Activated T-cell treated with anti-CD3 and anti-CD28 coated beads, Interleukin-2, amount 50 U/mL, for 72 hours (primary cell): ENCODE data around the gene PYM1. TPM values are rescaled to one million over a fixed set of nuclear protein-coding genes. Genes with fewer than 3 reads are reported as not detected.
"Not testable (repeated sequence)": the region's sequence is repeated elsewhere in the genome, so short reads cannot be mapped to it uniquely, and the experiment has no call there.

Experiments
- ATAC-seq, 2 donors: fragments of 150-1000 bp; cut with Tn5 transposase; replicated peaks in 1 of 2; 2 replicates each; pipeline ENCODE4 v1.10.0; 2021; ENCODE audit warnings: moderate library complexity in 2 of 2, mild to moderate bottlenecking in 1 of 2
- DNase-seq, 2 donors: peaks; one replicate each; pipeline ENCODE4 v3.0.0; 2021 to 2022; ENCODE audit warnings: mixed read lengths in 1 of 2
- H3K27ac Mint-ChIP-seq: one replicate; pipeline ENCODE4 v1.8.0; 2022; ENCODE audit warnings: mild to moderate bottlenecking, moderate library complexity, mixed read lengths
- H3K27me3 Mint-ChIP-seq: one replicate; pipeline ENCODE4 v1.8.0; 2022; ENCODE audit warnings: low read depth, mixed read lengths
- H3K36me3 Mint-ChIP-seq, 2 donors: one replicate each; pipeline ENCODE4 v1.8.0; 2022; ENCODE audit warnings: mixed read lengths in 2 of 2, mild to moderate bottlenecking in 1 of 2; ENCODE audit not compliant: insufficient read depth in 2 of 2
- H3K4me1 Mint-ChIP-seq: one replicate; pipeline ENCODE4 v1.8.0; 2022; ENCODE audit warnings: low read depth, mixed read lengths
- H3K4me3 Mint-ChIP-seq, 2 donors: one replicate each; pipeline ENCODE4 v1.8.0; 2022; ENCODE audit warnings: mild to moderate bottlenecking in 2 of 2, mixed read lengths in 2 of 2, moderate library complexity in 2 of 2
- H3K9me3 Mint-ChIP-seq, 2 donors: one replicate each; pipeline ENCODE4 v1.8.0; 2022; ENCODE audit warnings: mixed read lengths in 2 of 2
- total RNA-seq, 2 donors: library from RNA; stranded (reverse); gene quantifications; one replicate each; pipeline ENCODE4 v1.2.3, GENCODE V29; 2022

PYM1 gene
- total RNA-seq, 2 donors from 2014 or later = 35.1 to 36.6 TPM

GRCh38 chr12:55922126-55922525, 5.6 kb downstream of the PYM1 start:
- ATAC-seq (no peak), DNase-seq (no peak)
- Mint-ChIP-seq H3K27me3 (no peaks in the 10 kb centered on the region), H3K4me1 (peaks cover 50% of the 10 kb centered on the region), H3K27ac (no peak overlapping the region), H3K9me3 (no peaks in the 10 kb centered on the region), H3K36me3 (peaks cover 11 to 16% of the 10 kb centered on the region in 2 donors), H3K4me3 (no peak overlapping the region)

DNA sequence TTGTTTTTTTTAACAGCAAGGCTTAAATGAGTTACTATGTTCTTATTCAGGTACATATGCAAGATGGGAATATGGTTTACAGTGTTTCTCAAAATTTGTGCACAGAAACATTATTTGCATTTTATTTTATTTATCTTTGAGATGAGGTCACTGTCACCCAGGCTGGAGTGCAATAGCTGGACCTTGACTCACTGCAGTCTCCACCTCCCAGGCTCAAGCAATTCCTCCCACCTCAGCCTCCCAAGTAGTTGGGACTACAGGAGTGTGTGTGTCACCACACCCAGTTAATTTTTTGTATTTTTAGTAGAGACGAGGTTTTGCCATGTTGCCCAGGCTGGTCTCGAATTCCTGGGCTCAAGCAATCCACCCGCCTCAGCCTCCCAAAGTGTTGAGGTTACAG, 8.7 kb downstream of the PYM1 start:
- not testable (repeated sequence) for DNase-seq, H3K9me3 Mint-ChIP-seq, ATAC-seq, H3K4me3 Mint-ChIP-seq, H3K27ac Mint-ChIP-seq, H3K27me3 Mint-ChIP-seq
- Mint-ChIP-seq H3K4me1 (peaks cover 54% of the 10 kb centered on the region), H3K36me3 (peaks cover 13 to 22% of the 10 kb centered on the region in 2 donors)

GRCh38 chr12:55915482-55915859, 12.2 kb downstream of the PYM1 start:
- Mint-ChIP-seq H3K9me3 (peaks cover 0 to 3% of the 10 kb centered on the region in 2 donors), H3K36me3 (peaks cover 18 to 25% of the 10 kb centered on the region in 2 donors), H3K4me3 (peak overlapping the region in 1 of 2 donors; percentile 52), H3K27ac (peak overlapping the region; percentile 90), H3K27me3 (no peaks in the 10 kb centered on the region), H3K4me1 (peaks cover 28% of the 10 kb centered on the region)
- DNase-seq (no peak), ATAC-seq (no peak)

DNA sequence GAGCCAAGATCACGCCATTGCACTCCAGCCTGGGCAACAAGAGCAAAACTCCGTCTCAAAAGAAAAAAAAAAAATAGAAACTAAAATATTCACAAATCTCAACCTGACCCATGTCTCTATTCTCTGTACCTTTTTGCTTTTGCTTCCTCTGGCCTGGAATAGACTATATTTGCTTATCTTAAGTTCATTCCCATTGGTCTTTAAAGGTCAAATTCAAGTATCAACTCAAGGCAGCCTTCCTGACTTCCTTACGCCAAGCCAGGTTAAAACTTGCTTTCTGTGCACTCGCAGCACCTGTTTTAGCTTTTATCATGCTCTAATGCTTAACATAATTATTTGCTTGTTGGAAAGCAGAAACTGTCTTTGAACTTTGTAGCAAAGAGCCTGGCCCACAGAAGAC, 14.8 kb downstream of the PYM1 start:
- H3K27ac Mint-ChIP-seq = peak overlapping the region; percentile 90

GRCh38 chr12:55909513-55909884, 18.2 kb downstream of the PYM1 start:
- DNase-seq (no peak), ATAC-seq (no peak)
- Mint-ChIP-seq H3K36me3 (peaks cover 10 to 13% of the 10 kb centered on the region in 2 donors), H3K27me3 (no peaks in the 10 kb centered on the region), H3K4me3 (no peak overlapping the region), H3K4me1 (peaks cover 3% of the 10 kb centered on the region), H3K9me3 (no peaks in the 10 kb centered on the region), H3K27ac (peak overlapping the region; percentile 26)

More for the DNA sequence above, 14.8 kb downstream of the PYM1 start:
- no peaks in the 10 kb centered on the region for H3K27me3 Mint-ChIP-seq
- H3K4me1 Mint-ChIP-seq = peaks cover 23% of the 10 kb centered on the region
- DNase-seq = no peak
- peaks cover 18 to 25% of the 10 kb centered on the region in 2 donors for H3K36me3 Mint-ChIP-seq
- H3K9me3 Mint-ChIP-seq = peaks cover 0 to 3% of the 10 kb centered on the region in 2 donors
- H3K4me3 Mint-ChIP-seq = no peak overlapping the region
- no peak for ATAC-seq

DNA sequence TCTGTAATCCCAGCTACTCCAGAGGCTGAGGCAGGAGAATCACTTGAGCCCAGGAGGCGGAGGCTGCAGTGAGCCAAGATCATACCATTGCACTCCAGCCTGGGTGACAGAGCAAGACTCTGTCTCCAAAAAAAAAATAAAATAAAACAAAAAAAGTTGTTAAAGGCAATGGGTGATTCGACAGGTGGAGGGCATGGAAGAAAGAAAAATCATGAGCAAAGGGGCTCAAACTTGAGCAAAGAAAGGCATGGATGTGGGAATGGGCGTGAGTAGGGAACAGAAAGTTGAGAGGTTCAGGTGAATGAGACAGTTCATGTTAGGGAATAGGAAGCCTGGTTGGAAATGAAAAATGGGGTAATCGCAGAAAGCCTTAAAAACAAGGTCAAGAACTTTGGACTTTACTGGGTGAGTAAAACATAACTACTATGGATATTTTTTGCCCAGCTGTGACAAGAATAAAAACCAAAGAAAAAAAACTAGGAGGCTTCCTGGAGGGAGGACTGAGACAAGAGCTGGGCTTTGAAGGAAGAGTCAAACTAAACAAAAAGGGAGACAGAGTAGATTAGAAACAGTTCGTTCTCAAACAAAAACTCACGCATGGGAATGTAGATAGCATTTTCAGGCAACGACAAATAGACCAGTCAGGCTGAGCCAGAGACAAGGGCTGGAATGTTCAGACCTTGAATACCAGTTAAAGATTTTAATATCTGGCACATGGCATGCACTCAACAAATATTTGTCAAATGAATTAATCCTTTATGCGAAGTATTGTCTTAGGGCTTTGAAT, 18.8 kb downstream of the PYM1 start:
- ATAC-seq (no peak), DNase-seq (no peak)
- Mint-ChIP-seq H3K27ac (no peak overlapping the region), H3K27me3 (no peaks in the 10 kb centered on the region), H3K4me3 (no peak overlapping the region), H3K9me3 (no peaks in the 10 kb centered on the region), H3K4me1 (no peaks in the 10 kb centered on the region), H3K36me3 (peaks cover 7 to 9% of the 10 kb centered on the region in 2 donors)

DNA sequence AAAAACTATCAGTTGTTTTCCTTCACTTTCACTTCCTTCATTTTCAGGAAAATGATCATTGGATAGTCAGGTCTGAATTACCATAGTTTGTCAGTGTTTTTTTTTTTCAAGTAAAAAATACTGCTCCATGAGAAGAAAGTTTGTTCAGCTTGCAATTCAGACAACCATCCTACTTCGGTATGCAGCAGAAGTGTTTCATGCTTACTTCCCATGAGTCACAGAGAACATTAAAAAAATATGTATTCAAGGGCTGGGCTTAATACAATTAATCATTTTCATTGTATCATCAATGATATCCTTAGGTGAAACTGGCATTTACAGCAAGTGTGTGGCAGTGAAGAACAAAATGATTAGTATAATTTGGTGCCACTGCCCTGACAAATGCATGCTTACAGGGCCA, 21.6 kb downstream of the PYM1 start:
- Mint-ChIP-seq H3K9me3 (no peaks in the 10 kb centered on the region), H3K27ac (no peak overlapping the region), H3K4me1 (no peaks in the 10 kb centered on the region), H3K36me3 (peaks cover 3 to 4% of the 10 kb centered on the region in 2 donors), H3K4me3 (no peak overlapping the region), H3K27me3 (no peaks in the 10 kb centered on the region)
- DNase-seq (no peak), ATAC-seq (no peak)

DNA sequence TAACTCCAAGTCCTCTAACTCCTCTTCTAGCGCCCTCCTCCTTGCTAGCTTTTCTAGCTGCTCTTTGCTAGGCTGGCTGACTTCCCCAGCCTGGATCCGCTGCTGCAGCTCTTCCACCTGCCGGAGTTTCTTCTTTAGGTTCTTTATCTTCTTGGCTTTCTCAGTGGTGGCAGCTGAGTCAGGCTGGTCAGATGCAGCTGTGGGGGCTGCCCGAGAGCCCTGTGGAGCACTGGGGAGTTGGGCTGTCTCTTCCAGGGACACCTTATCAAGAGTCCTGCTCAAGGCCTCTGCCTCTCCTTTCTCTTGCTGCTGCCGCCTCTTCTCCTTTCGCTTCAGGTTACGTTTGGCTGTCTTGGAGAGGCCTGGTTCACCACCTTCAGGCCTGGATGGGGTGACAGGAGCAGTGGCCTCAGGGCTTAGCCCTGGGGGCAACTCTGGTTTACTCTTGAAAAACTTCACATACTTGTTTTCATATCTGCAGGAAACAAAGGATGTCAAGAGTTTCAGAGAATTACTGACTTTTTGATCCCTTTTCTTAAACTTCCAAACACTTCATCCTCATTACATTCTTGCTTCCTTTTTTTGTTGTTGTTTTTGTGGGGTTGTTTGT, 25.7 kb downstream of the PYM1 start:
- Mint-ChIP-seq H3K36me3 (peaks cover 3 to 4% of the 10 kb centered on the region in 2 donors), H3K4me3 (no peak overlapping the region), H3K27ac (no peak overlapping the region), H3K9me3 (no peaks in the 10 kb centered on the region), H3K4me1 (peaks cover 15% of the 10 kb centered on the region), H3K27me3 (no peaks in the 10 kb centered on the region)
- DNase-seq (no peak), ATAC-seq (no peak)

- no peaks in the 10 kb centered on the region for H3K27me3 Mint-ChIP-seq
Observed at GRCh38 chr12:55899082-55899481, 28.6 kb downstream of the PYM1 start.

GRCh38 chr12:55893723-55894122, 34.0 kb downstream of the PYM1 start:
- Mint-ChIP-seq H3K9me3 (no peaks in the 10 kb centered on the region), H3K4me3 (no peak overlapping the region), H3K27me3 (no peaks in the 10 kb centered on the region), H3K4me1 (peaks cover 6% of the 10 kb centered on the region), H3K27ac (no peak overlapping the region), H3K36me3 (no peaks in the 10 kb centered on the region)
- ATAC-seq (no peak), DNase-seq (no peak)

More at GRCh38 chr12:55899082-55899481, 28.6 kb downstream of the PYM1 start:
- peak overlapping the region; percentile 29 for H3K27ac Mint-ChIP-seq
- no peaks in the 10 kb centered on the region for H3K9me3 Mint-ChIP-seq
- DNase-seq (peak; percentile 18 to 23), ATAC-seq (peak; percentile 94 to 97)
- peaks cover 3 to 4% of the 10 kb centered on the region in 2 donors for H3K36me3 Mint-ChIP-seq
- H3K4me3 Mint-ChIP-seq = peak overlapping the region in 1 of 2 donors; percentile 33
- peaks cover 15% of the 10 kb centered on the region for H3K4me1 Mint-ChIP-seq

- H3K4me3 Mint-ChIP-seq = no peak overlapping the region
- no peak for ATAC-seq
- DNase-seq = no peak
- no peaks in the 10 kb centered on the region for H3K4me1 Mint-ChIP-seq
- no peaks in the 10 kb centered on the region for H3K9me3 Mint-ChIP-seq
- no peaks in the 10 kb centered on the region for H3K36me3 Mint-ChIP-seq
- no peak overlapping the region for H3K27ac Mint-ChIP-seq
- H3K27me3 Mint-ChIP-seq = no peaks in the 10 kb centered on the region
Observed at GRCh38 chr12:55891310-55891709, 36.4 kb downstream of the PYM1 start.

- DNase-seq = no peak
- no peak overlapping the region for H3K4me3 Mint-ChIP-seq
- H3K9me3 Mint-ChIP-seq = no peaks in the 10 kb centered on the region
- ATAC-seq = peak; percentile 25 to 62
- no peaks in the 10 kb centered on the region for H3K27me3 Mint-ChIP-seq
- no peaks in the 10 kb centered on the region for H3K36me3 Mint-ChIP-seq
- no peak overlapping the region for H3K27ac Mint-ChIP-seq
- peaks cover 15% of the 10 kb centered on the region for H3K4me1 Mint-ChIP-seq
Observed at GRCh38 chr12:55885113-55885512, 42.6 kb downstream of the PYM1 start.

GRCh38 chr12:55877824-55878223, 49.9 kb downstream of the PYM1 start:
- Mint-ChIP-seq H3K4me3 (no peak overlapping the region), H3K9me3 (peaks cover 8% of the 10 kb centered on the region in 2 donors), H3K27ac (no peak overlapping the region), H3K27me3 (no peaks in the 10 kb centered on the region), H3K4me1 (peaks cover 17% of the 10 kb centered on the region), H3K36me3 (peaks cover 7 to 14% of the 10 kb centered on the region in 2 donors)
- ATAC-seq (no peak), DNase-seq (no peak)
